ENCODE data around the gene RAC2. TPM values are rescaled to one million over a fixed set of nuclear protein-coding genes. Genes with fewer than 3 reads are reported as not detected.

RAC2 gene
- polyA plus RNA-seq, 2 of the 4 experiments (the other 2 are of a cell fraction), result 0.05 TPM; not detected in 1

DNA sequence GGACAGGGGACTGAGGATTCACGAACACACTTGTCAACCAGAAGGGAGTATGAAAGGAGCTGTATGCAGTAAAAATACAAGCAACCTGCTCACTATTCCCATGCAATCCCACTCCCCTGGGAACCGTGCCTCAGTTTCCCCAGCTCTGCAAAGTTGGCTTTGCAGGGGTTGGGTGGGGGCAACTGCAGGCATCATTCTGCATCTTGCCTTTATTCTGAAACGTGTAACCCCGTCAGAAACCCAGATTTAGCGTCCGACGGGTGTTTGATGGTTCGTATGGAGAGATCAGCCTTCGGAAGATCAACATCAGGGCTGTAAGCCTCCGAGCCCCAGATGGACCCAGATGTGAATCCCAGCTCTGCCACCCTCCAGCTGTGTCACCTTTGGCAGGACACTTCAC is 41.9 kb upstream of the RAC2 start:
- ChIA-PET POLR2A (no interaction called here), CTCF (no interaction called here)
- TF ChIP-seq HES2 (IDR thresholded peaks at IDR 0.05) (no peak), GATA3 (IDR thresholded peaks at IDR 0.05; ENCODE audit: borderline replicate concordance) (no peak), FOSL2 (IDR thresholded peaks at IDR 0.05) (no peak), FOSL2 (CRISPR knock-in tag; IDR thresholded peaks at IDR 0.05) (no peak), CBX2 (IDR thresholded peaks at IDR 0.05; ENCODE audit: borderline replicate concordance, low read depth) (no peak), ZNF302 (CRISPR knock-in tag; IDR thresholded peaks at IDR 0.05) (no peak), HOXB13 (CRISPR knock-in tag; IDR thresholded peaks at IDR 0.05; ENCODE audit: low read depth) (no peak), ZFP36 (IDR thresholded peaks at IDR 0.05; ENCODE audit: borderline replicate concordance, partially characterized antibody) (no peak), HOXB5 (CRISPR knock-in tag; IDR thresholded peaks at IDR 0.05) (no peak), POLR2AphosphoS2 (conservative IDR thresholded peaks at IDR 0.05; ENCODE audit: low read length) (no peak), POLR2A (IDR thresholded peaks at IDR 0.05; ENCODE audit: low read length) (no peak), EP300 (IDR thresholded peaks at IDR 0.05) (no peak), ZC3H11A (IDR thresholded peaks at IDR 0.05) (no peak), SREBF2 (IDR thresholded peaks at IDR 0.05) (no peak), TFCP2L1 (CRISPR knock-in tag; IDR thresholded peaks at IDR 0.05) (no peak)
- TF ChIP-seq, protein P1, sequence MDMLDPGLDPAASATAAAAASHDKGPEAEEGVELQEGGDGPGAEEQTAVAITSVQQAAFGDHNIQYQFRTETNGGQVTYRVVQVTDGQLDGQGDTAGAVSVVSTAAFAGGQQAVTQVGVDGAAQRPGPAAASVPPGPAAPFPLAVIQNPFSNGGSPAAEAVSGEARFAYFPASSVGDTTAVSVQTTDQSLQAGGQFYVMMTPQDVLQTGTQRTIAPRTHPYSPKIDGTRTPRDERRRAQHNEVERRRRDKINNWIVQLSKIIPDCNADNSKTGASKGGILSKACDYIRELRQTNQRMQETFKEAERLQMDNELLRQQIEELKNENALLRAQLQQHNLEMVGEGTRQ (IDR thresholded peaks at IDR 0.05), result no peak
- TF ChIP-seq, protein P2, sequence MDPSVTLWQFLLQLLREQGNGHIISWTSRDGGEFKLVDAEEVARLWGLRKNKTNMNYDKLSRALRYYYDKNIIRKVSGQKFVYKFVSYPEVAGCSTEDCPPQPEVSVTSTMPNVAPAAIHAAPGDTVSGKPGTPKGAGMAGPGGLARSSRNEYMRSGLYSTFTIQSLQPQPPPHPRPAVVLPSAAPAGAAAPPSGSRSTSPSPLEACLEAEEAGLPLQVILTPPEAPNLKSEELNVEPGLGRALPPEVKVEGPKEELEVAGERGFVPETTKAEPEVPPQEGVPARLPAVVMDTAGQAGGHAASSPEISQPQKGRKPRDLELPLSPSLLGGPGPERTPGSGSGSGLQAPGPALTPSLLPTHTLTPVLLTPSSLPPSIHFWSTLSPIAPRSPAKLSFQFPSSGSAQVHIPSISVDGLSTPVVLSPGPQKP (IDR thresholded peaks at IDR 0.05; ENCODE audit: low read depth, low read length), result no peak
- TF ChIP-seq, protein P3, sequence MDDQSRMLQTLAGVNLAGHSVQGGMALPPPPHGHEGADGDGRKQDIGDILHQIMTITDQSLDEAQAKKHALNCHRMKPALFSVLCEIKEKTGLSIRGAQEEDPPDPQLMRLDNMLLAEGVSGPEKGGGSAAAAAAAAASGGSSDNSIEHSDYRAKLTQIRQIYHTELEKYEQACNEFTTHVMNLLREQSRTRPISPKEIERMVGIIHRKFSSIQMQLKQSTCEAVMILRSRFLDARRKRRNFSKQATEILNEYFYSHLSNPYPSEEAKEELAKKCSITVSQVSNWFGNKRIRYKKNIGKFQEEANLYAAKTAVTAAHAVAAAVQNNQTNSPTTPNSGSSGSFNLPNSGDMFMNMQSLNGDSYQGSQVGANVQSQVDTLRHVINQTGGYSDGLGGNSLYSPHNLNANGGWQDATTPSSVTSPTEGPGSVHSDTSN (IDR thresholded peaks at IDR 0.05), result no peak
- TF ChIP-seq, protein P4, sequence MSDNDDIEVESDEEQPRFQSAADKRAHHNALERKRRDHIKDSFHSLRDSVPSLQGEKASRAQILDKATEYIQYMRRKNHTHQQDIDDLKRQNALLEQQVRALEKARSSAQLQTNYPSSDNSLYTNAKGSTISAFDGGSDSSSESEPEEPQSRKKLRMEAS (IDR thresholded peaks at IDR 0.05), result no peak
- no peak overlapping the region for H3K4me2 ChIP-seq
- H3K9me3 ChIP-seq, result no peaks in the 10 kb centered on the region
- no peak overlapping the region for H3K4me3 ChIP-seq
- no peak for FAIRE-seq
- no peak overlapping the region for H3K27ac ChIP-seq
- no peak for DNase-seq (ENCODE audit: low read depth in 1 of 2, low spot score in 1 of 2)
- WGBS (ENCODE audit: missing lambda C conversion rate), result 71% methylated on average over 10 of the region's 10 CpGs
- no peak for ATAC-seq
- no peaks in the 10 kb centered on the region for H3K4me1 ChIP-seq

GRCh38 chr22:37284805-37285355 is 40.8 kb upstream of the RAC2 start:
- H3K27ac ChIP-seq, result no peak overlapping the region
- no peaks in the 10 kb centered on the region for H3K9me3 ChIP-seq
- WGBS (ENCODE audit: missing lambda C conversion rate), result 85% methylated on average over 6 of the region's 14 CpGs
- CTCF ChIA-PET, result interaction anchor here (1.9 kb wide), 1 partner anchor 25 kb away, joined by 4 read pairs; no protein-coding TSS in a partner anchor
- TF ChIP-seq HEYL (CRISPR knock-in tag; IDR thresholded peaks at IDR 0.05), result no peak
- no peak for TF ChIP-seq KDM5A (IDR thresholded peaks at IDR 0.05)
- TF ChIP-seq HES2 (IDR thresholded peaks at IDR 0.05), result no peak
- no peak for TF ChIP-seq BHLHE40 (IDR thresholded peaks at IDR 0.05; ENCODE audit: low read depth, low read length)
- TF ChIP-seq CHD2 (IDR thresholded peaks at IDR 0.05; ENCODE audit: low read length, partially characterized antibody), result no peak
- TF ChIP-seq REST (IDR thresholded peaks at IDR 0.05), result no peak
- TF ChIP-seq, protein P5, sequence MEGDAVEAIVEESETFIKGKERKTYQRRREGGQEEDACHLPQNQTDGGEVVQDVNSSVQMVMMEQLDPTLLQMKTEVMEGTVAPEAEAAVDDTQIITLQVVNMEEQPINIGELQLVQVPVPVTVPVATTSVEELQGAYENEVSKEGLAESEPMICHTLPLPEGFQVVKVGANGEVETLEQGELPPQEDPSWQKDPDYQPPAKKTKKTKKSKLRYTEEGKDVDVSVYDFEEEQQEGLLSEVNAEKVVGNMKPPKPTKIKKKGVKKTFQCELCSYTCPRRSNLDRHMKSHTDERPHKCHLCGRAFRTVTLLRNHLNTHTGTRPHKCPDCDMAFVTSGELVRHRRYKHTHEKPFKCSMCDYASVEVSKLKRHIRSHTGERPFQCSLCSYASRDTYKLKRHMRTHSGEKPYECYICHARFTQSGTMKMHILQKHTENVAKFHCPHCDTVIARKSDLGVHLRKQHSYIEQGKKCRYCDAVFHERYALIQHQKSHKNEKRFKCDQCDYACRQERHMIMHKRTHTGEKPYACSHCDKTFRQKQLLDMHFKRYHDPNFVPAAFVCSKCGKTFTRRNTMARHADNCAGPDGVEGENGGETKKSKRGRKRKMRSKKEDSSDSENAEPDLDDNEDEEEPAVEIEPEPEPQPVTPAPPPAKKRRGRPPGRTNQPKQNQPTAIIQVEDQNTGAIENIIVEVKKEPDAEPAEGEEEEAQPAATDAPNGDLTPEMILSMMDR (IDR thresholded peaks at IDR 0.05), result no peak
- no peak overlapping the region for H3K4me3 ChIP-seq
- DNase-seq (ENCODE audit: low read depth in 1 of 2, low spot score in 1 of 2) (no peak), ATAC-seq (no peak), FAIRE-seq (no peak)
- POLR2A ChIA-PET, result no interaction called here
- H3K4me2 ChIP-seq, result no peak overlapping the region
- no peaks in the 10 kb centered on the region for H3K4me1 ChIP-seq
